Gastroesophageal sphincter (tissue), 3 donors: ENCODE results near the gene ACTN4.

Source experiments
- CTCF ChIP-seq, 4 experiments: fragments of 200-600 bp in 2 of 4; fragments of 450-650 bp in 2 of 4; sonication (generic) in 1 of 4; IDR thresholded peaks; one replicate each; pipeline ENCODE4 v1.5.1; 2017 to 2019; ENCODE audit warnings: antibody characterized with exemption in 4 of 4, mild to moderate bottlenecking in 2 of 4, moderate library complexity in 2 of 4
- POLR2AphosphoS5 ChIP-seq: sonication (generic); formaldehyde crosslinking; IDR thresholded peaks from one replicate; pipeline ENCODE4 v1.6.1; 2017; ENCODE audit warnings: antibody characterized with exemption

DNA sequence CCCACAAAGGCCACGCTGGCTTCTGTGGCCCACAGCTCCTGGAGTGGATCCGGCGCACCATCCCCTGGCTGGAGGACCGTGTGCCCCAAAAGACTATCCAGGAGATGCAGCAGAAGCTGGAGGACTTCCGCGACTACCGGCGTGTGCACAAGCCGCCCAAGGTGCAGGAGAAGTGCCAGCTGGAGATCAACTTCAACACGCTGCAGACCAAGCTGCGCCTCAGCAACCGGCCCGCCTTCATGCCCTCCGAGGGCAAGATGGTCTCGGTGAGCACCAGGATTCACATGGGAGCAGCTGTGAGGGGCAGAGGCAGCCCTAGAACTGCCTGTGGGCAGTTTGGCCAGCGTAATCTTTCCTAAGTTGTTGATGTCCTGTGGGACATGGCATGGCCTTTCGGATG, 69.6 kb downstream of the ACTN4 start:
- TF ChIP-seq POLR2AphosphoS5, result no peak
- no peak for TF ChIP-seq CTCF (IDR thresholded peaks at IDR 0.05)
